Gastroesophageal sphincter (tissue), 4 donors: Measurements from ENCODE around the gene TMEM244. TPM values are rescaled to one million over a fixed set of nuclear protein-coding genes. Genes with fewer than 3 reads are reported as not detected.
"Not testable (repeated sequence)": the region's sequence is repeated elsewhere in the genome, so short reads cannot be mapped to it uniquely, and the experiment has no call there.

Source experiments
- ATAC-seq: fragments of 150-250 bp; one replicate; pipeline ENCODE4 v1.9.1; 2016; ENCODE audit warnings: mild to moderate bottlenecking, moderate library complexity
- H3K27ac ChIP-seq, 4 donors: fragments of 200-600 bp; sonication (generic) in 3 of 4; 1 replicate in 3 of 4; 2 replicates in 1 of 4; pipeline ENCODE4 v1.5.1; 2016 to 2019
- H3K27me3 ChIP-seq: fragments of 200-600 bp; sonication (generic); one replicate; pipeline ENCODE4 v1.5.1; 2019
- H3K36me3 ChIP-seq, 2 donors: fragments of 200-600 bp; sonication (generic); one replicate each; pipeline ENCODE4 v1.5.1; 2019; ENCODE audit warnings: control low read depth in 1 of 2
- H3K4me1 ChIP-seq, 3 donors: fragments of 200-600 bp; sonication (generic); 1 replicate in 2 of 3; 2 replicates in 1 of 3; pipeline ENCODE4 v1.5.1; 2016 to 2019; ENCODE audit warnings: control low read depth in 2 of 3
- H3K4me3 ChIP-seq, 2 donors: fragments of 200-600 bp; sonication (generic); one replicate each; pipeline ENCODE4 v1.5.1; 2019; ENCODE audit warnings: mild to moderate bottlenecking in 1 of 2, moderate library complexity in 1 of 2
- H3K9me3 ChIP-seq, 3 donors: fragments of 200-600 bp; sonication (generic); one replicate each; pipeline ENCODE4 v1.5.1; 2017 to 2019; ENCODE audit warnings: control low read depth in 2 of 3
- CTCF ChIP-seq, 4 experiments: fragments of 200-600 bp in 2 of 4; fragments of 450-650 bp in 2 of 4; sonication (generic) in 1 of 4; IDR thresholded peaks; one replicate each; pipeline ENCODE4 v1.5.1; 2017 to 2019; ENCODE audit warnings: antibody characterized with exemption in 4 of 4, mild to moderate bottlenecking in 2 of 4, moderate library complexity in 2 of 4
- EP300 ChIP-seq: sonication (generic); formaldehyde crosslinking; IDR thresholded peaks from one replicate; pipeline ENCODE4 v1.6.1; 2017; ENCODE audit warnings: antibody characterized with exemption, mild to moderate bottlenecking
- POLR2A ChIP-seq, 2 donors: fragments of 450-650 bp; IDR thresholded peaks; one replicate each; pipeline ENCODE4 v1.6.1; 2017; ENCODE audit warnings: antibody characterized with exemption in 2 of 2, mild to moderate bottlenecking in 2 of 2, moderate library complexity in 1 of 2
- POLR2AphosphoS5 ChIP-seq: sonication (generic); formaldehyde crosslinking; IDR thresholded peaks from one replicate; pipeline ENCODE4 v1.6.1; 2017; ENCODE audit warnings: antibody characterized with exemption
- WGBS, 2 donors: methylation state at CpG; one replicate each; pipeline ENCODE4 v1.1.5; 2018; ENCODE audit warnings: low coverage in 1 of 2; 5-methylcytosine and 5-hydroxymethylcytosine counted together
- total RNA-seq, 4 donors: library from RNA; depleted of rRNA; stranded (reverse); fragments of >200 nt; gene quantifications; one replicate each; pipeline ENCODE4 v1.1.0, GENCODE V29; 2016

TMEM244 gene
- total RNA-seq, 4 donors from 2014 or later: not detected

GRCh38 chr6:129845696-129846095, 15.4 kb downstream of the TMEM244 start:
- Histone ChIP-seq H3K27ac (no peak overlapping the region), H3K4me3 (no peak overlapping the region), H3K4me1 (no peaks in the 10 kb centered on the region), H3K27me3 (no peaks in the 10 kb centered on the region), H3K9me3 (no peaks in the 10 kb centered on the region), H3K36me3 (no peaks in the 10 kb centered on the region)
- no peak for ATAC-seq
- 61 to 82% methylated on average over 2 of the region's 2 CpGs for WGBS, 2 donors
- TF ChIP-seq POLR2AphosphoS5 (no peak), EP300 (no peak), CTCF (IDR thresholded peaks at IDR 0.05) (no peak), POLR2A (IDR thresholded peaks at IDR 0.05) (no peak)

GRCh38 chr6:129844118-129844891, 16.8 kb downstream of the TMEM244 start:
- no peak for ATAC-seq
- Histone ChIP-seq H3K4me1 (no peaks in the 10 kb centered on the region), H3K27ac (no peak overlapping the region), H3K4me3 (no peak overlapping the region), H3K27me3 (no peaks in the 10 kb centered on the region), H3K36me3 (no peaks in the 10 kb centered on the region), H3K9me3 (no peaks in the 10 kb centered on the region)
- 44 to 62% methylated on average over 10 of the region's 10 CpGs for WGBS, 2 donors
- no peak for TF ChIP-seq CTCF (IDR thresholded peaks at IDR 0.05)
- no peak for TF ChIP-seq POLR2A (IDR thresholded peaks at IDR 0.05)
- no peak for TF ChIP-seq POLR2AphosphoS5
- TF ChIP-seq EP300: no peak

GRCh38 chr6:129843573-129843972, 17.5 kb downstream of the TMEM244 start:
- WGBS, 2 donors: 62 to 71% methylated on average over 5 of the region's 5 CpGs
- no peak for TF ChIP-seq EP300

GRCh38 chr6:129842881-129843409, 18.2 kb downstream of the TMEM244 start:
- H3K27me3 ChIP-seq: no peaks in the 10 kb centered on the region
- H3K27ac ChIP-seq: no peak overlapping the region
- no peaks in the 10 kb centered on the region for H3K36me3 ChIP-seq
- no peak for TF ChIP-seq EP300
- TF ChIP-seq POLR2A (IDR thresholded peaks at IDR 0.05): no peak
- TF ChIP-seq CTCF (IDR thresholded peaks at IDR 0.05): no peak
- TF ChIP-seq POLR2AphosphoS5: no peak
- ATAC-seq: no peak
- H3K4me1 ChIP-seq: no peaks in the 10 kb centered on the region
- peaks cover 0 to under 1% (median 0%) of the 10 kb centered on the region in 3 donors for H3K9me3 ChIP-seq
- no peak overlapping the region for H3K4me3 ChIP-seq

More at GRCh38 chr6:129843573-129843972, 17.5 kb downstream of the TMEM244 start:
- Histone ChIP-seq H3K4me1 (no peaks in the 10 kb centered on the region), H3K9me3 (no peaks in the 10 kb centered on the region), H3K27me3 (no peaks in the 10 kb centered on the region), H3K36me3 (no peaks in the 10 kb centered on the region), H3K27ac (no peak overlapping the region), H3K4me3 (no peak overlapping the region)
- no peak for ATAC-seq

GRCh38 chr6:129842137-129842536, 19.0 kb downstream of the TMEM244 start:
- H3K36me3 ChIP-seq: no peaks in the 10 kb centered on the region
- no peaks in the 10 kb centered on the region for H3K27me3 ChIP-seq
- ATAC-seq: no peak
- H3K27ac ChIP-seq: no peak overlapping the region
- H3K9me3 ChIP-seq: peaks cover 0 to 9% (median 0%) of the 10 kb centered on the region in 3 donors
- no peaks in the 10 kb centered on the region for H3K4me1 ChIP-seq
- TF ChIP-seq POLR2AphosphoS5 (no peak), CTCF (IDR thresholded peaks at IDR 0.05) (no peak), POLR2A (IDR thresholded peaks at IDR 0.05) (no peak), EP300 (no peak)
- 73 to 100% methylated on average over 1 of the region's 1 CpG for WGBS, 2 donors
- H3K4me3 ChIP-seq: no peak overlapping the region

GRCh38 chr6:129839562-129839961, 21.6 kb downstream of the TMEM244 start:
- WGBS, 2 donors: 17 to 86% methylated on average over 1 of the region's 1 CpG
- not testable (repeated sequence) for ATAC-seq

More at GRCh38 chr6:129839562-129839961, 21.6 kb downstream of the TMEM244 start:
- not testable (repeated sequence) for H3K27me3 ChIP-seq, H3K4me1 ChIP-seq, H3K9me3 ChIP-seq, H3K36me3 ChIP-seq, H3K4me3 ChIP-seq, H3K27ac ChIP-seq
